Left ventricle myocardium inferior (tissue), 1 donor: Measurements from ENCODE around the gene HOOK2. TPM values are rescaled to one million over a fixed set of nuclear protein-coding genes. Genes with fewer than 3 reads are reported as not detected.
A peak's percentile ranks its signal among the peaks of the same experiment; 100 is the strongest.

Experiments used
- DNase-seq: peaks from one replicate; pipeline ENCODE4 v3.0.0-alpha.2; 2020
- H3K27ac ChIP-seq: fragments of 200-600 bp; replicated peaks from 2 replicates; pipeline ENCODE4 v1.8.0; 2021
- H3K27me3 ChIP-seq: fragments of 200-600 bp; 2 replicates; pipeline ENCODE4 v1.8.0; 2021; ENCODE audit warnings: low read depth
- H3K36me3 ChIP-seq: fragments of 200-600 bp; 2 replicates; pipeline ENCODE4 v1.8.0; 2021
- H3K4me1 ChIP-seq: fragments of 200-600 bp; 2 replicates; pipeline ENCODE4 v1.8.0; 2021
- H3K4me3 ChIP-seq: fragments of 200-600 bp; 2 replicates; pipeline ENCODE4 v1.8.0; 2021; ENCODE audit warnings: mild to moderate bottlenecking, moderate library complexity
- H3K9me3 ChIP-seq: fragments of 200-600 bp; replicated peaks from 2 replicates; pipeline ENCODE4 v1.8.0; 2021
- CTCF ChIP-seq: fragments of 200-600 bp; IDR thresholded peaks from 2 replicates; pipeline ENCODE4 v1.8.0; 2021; ENCODE audit warnings: antibody characterized with exemption, mild to moderate bottlenecking, borderline replicate concordance
- intact Hi-C: fragments of 100-400 bp; cut with micrococcal nuclease; formaldehyde crosslinking; loops from one replicate; pipeline ENCODE4 v1.11.0; 2022
- total RNA-seq: library from RNA; stranded (reverse); fragmentation: NEBNext Ultra II Directional; extraction: Animal tissue kit (Norgen Biotek cat#: 25700); gene quantifications from one replicate; pipeline ENCODE4 v1.2.1, GENCODE V29; 2021
- donor health status: DM: no; HTN: yes; CAD: no; lungs with severe emphysema.

HOOK2 gene
- total RNA-seq, 1 donor from 2014 or later, result 66.3 TPM

DNA sequence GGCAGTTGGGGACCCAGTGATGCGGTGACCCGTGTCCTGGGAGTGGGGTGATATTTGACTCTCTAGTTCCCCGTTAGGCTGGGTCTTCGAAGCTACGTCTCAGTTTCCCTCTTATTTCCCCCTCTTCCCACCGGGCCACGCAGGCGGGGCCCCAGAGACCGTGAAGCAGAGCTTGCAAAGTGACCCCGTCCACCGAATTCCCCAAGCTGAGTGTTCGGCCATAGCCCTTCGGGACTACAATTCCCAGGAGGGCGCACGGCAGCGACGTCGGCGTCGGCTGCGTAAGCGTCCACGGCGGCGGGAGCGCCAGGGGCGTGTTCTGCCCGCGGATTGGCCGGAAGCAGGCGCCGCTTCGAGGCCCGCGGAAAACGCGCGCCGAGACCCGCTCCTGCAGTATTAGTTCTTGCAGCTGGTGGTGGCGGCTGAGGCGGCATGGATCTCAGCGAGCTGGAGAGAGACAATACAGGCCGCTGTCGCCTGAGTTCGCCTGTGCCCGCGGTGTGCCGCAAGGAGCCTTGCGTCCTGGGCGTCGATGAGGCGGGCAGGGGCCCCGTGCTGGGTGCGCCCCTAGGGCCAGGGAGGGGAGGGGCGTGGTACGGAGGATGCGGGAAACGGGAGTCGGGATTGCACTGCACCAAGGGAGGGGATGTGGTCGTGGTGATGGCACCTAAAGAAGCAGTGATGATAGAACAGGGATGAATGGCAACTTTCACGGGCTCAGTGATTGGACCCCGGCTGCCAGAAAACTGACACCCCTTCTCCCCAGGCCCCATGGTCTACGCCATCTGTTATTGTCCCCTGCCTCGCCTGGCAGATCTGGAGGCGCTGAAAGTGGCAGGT is 31.1 kb upstream of the HOOK2 start, which contains the start of gene RNASEH2A:
RNASEH2A (plus strand) TSS at position 343 of the 840 bp plus-strand sequence; CDS start at position 433, 90 bp downstream.
- H3K36me3 ChIP-seq, result peaks cover 13% of the 10 kb centered on the region
- intact Hi-C loops, result loop anchor here (5.0 kb wide), 1 partner anchor 36 kb away; no protein-coding TSS in a partner anchor
- TF ChIP-seq CTCF, result peak; percentile 35
- peak within 1 kb of the TSS; percentile 74 for H3K27ac ChIP-seq
- DNase-seq, result peak; percentile 91
- peak within 1 kb of the TSS; percentile 78 for H3K4me3 ChIP-seq
- no peaks in the 10 kb centered on the region for H3K9me3 ChIP-seq
- no peaks in the 10 kb centered on the region for H3K27me3 ChIP-seq
- peaks cover 27% of the 10 kb centered on the region for H3K4me1 ChIP-seq

- DNase-seq, result no peak
- Histone ChIP-seq H3K4me1 (peaks cover 45% of the 10 kb centered on the region), H3K4me3 (no peak overlapping the region), H3K27me3 (no peaks in the 10 kb centered on the region), H3K27ac (no peak overlapping the region), H3K36me3 (peaks cover 16% of the 10 kb centered on the region), H3K9me3 (no peaks in the 10 kb centered on the region)
- TF ChIP-seq CTCF, result no peak
- intact Hi-C loops, result no loop called here
These were observed 28.7 kb upstream of the HOOK2 start for GRCh38 chr19:12804051-12804450.

- Histone ChIP-seq H3K27me3 (no peaks in the 10 kb centered on the region), H3K9me3 (no peaks in the 10 kb centered on the region), H3K4me1 (peaks cover 45% of the 10 kb centered on the region), H3K36me3 (peaks cover 31% of the 10 kb centered on the region), H3K4me3 (peak overlapping the region; percentile 98), H3K27ac (peak overlapping the region; percentile 93)
- TF ChIP-seq CTCF, result no peak
- DNase-seq, result no peak
- intact Hi-C loops, result no loop called here
These were observed 27.1 kb upstream of the HOOK2 start for GRCh38 chr19:12802267-12803106.

DNA sequence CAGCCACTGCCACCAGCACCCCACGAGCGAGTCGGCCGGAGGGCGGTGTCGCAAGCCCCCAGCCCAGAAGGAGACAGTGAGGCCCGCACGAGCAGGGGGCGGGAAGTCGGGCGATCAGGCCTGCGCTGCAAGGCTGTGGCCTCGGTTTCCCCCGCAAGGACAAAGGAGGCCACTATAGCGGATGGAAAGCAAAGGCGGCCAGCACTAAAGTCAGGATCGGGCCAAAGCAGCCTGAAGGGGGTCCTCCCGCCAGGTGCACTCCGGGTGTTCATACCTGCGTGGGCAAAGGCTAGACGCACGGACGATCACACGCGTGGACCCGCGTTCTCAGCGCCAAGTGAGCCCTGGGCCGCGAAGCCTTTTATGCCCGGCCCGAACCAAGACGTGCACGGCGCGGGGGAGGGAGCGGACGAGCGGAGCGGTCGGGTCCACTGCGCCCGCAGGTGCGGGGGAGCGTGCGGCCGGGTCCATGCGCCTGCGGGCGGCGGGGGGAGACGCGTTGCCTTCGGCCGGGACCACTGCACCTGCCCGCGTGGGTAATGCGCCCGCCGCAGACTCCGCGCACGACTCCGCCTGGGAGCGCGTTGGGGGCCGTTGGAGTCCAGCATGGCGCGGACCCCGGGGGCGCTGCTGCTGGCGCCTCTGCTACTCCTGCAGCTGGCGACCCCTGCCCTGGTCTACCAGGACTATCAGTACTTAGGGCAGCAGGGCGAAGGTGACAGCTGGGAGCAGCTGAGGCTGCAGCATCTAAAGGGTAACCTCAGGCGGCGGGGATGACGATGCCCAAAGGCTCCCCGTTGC is 26.3 kb upstream of the HOOK2 start, which contains the start of the genes PRDX2 and THSD8:
PRDX2 (minus strand) TSS at position 335 of the 801 bp plus-strand sequence. CDS start 539 bp downstream, outside the sequence.
THSD8 (plus strand) TSS at position 604 of the 801 bp plus-strand sequence; CDS start at position 607, 3 bp downstream.
- DNase-seq, result peak; percentile 79
- Histone ChIP-seq H3K9me3 (no peaks in the 10 kb centered on the region), H3K27me3 (no peaks in the 10 kb centered on the region), H3K36me3 (peaks cover 38% of the 10 kb centered on the region), H3K4me1 (peaks cover 37% of the 10 kb centered on the region), H3K27ac (peak within 1 kb of the TSS; percentile 93), H3K4me3 (peak within 1 kb of the TSS; percentile 98)
- TF ChIP-seq CTCF, result no peak
- intact Hi-C loops, result no loop called here
